ENCODE results near the gene IQCK.

The IQCK gene

GRCh38 chr16:19808061-19808641 is 90.1 kb downstream of the IQCK start:
- DNase-seq, result no peak

- DNase-seq, result no peak
Measured at GRCh38 chr16:19809121-19809635, 91.1 kb downstream of the IQCK start.

- DNase-seq, result no peak
Measured at GRCh38 chr16:19809693-19810092, 91.6 kb downstream of the IQCK start.

GRCh38 chr16:19810817-19811731 is 93.0 kb downstream of the IQCK start:
- DNase-seq, result no peak

GRCh38 chr16:19812986-19813385 is 94.9 kb downstream of the IQCK start:
- no peak for DNase-seq

GRCh38 chr16:19815418-19815817 is 97.3 kb downstream of the IQCK start:
- no peak for DNase-seq

- no peak for DNase-seq
Measured at GRCh38 chr16:19817122-19817521, 99.1 kb downstream of the IQCK start.

- DNase-seq, result no peak
Measured at GRCh38 chr16:19817875-19818274, 99.8 kb downstream of the IQCK start.

- no peak for DNase-seq
Measured at GRCh38 chr16:19822533-19822932, 104.5 kb downstream of the IQCK start.

- DNase-seq, result no peak
Measured at GRCh38 chr16:19823322-19823721, 105.3 kb downstream of the IQCK start.

- no peak for DNase-seq
Measured at GRCh38 chr16:19824216-19824615, 106.1 kb downstream of the IQCK start.

- DNase-seq, result no peak
Measured at GRCh38 chr16:19829844-19830692, 112.0 kb downstream of the IQCK start.

GRCh38 chr16:19830902-19831560 is 113.0 kb downstream of the IQCK start:
- DNase-seq, result no peak

GRCh38 chr16:19831678-19832077 is 113.6 kb downstream of the IQCK start:
- DNase-seq, result no peak

GRCh38 chr16:19833176-19833575 is 115.1 kb downstream of the IQCK start:
- DNase-seq, result no peak

GRCh38 chr16:19833581-19833980 is 115.5 kb downstream of the IQCK start:
- DNase-seq, result no peak

- no peak for DNase-seq
Measured at GRCh38 chr16:19835196-19835595, 117.1 kb downstream of the IQCK start.

GRCh38 chr16:19835968-19836421 is 117.9 kb downstream of the IQCK start:
- no peak for DNase-seq

- no peak for DNase-seq
Measured at GRCh38 chr16:19837331-19837980, 119.4 kb downstream of the IQCK start.

GRCh38 chr16:19837984-19838707 is 120.1 kb downstream of the IQCK start:
- DNase-seq, result no peak

- DNase-seq, result peak; percentile 78
Measured at GRCh38 chr16:19840524-19841110, 122.5 kb downstream of the IQCK start.

Measured in NCI-H2029 (cell line).